ENCODE data around the gene ZBED4.

DNA sequence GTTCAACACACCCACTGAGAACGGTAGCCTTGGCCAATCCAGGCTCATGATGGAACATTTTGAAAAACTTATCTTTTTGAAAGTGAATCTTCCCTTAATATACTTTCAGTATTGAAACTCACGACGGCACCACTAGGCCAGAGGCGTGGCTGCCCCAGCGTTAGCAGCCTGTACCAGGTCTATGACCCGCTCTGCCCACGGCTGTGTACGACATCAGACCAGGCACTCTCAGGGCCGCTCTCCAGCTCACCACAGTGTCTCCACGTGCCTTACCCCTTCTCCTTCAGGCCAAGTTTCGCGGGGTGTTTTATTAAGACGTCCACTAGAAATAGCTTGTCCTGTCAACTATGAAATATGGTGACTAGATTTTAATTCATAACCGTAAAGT is 33.4 kb downstream of the ZBED4 start:
- TF ChIP-seq POLR2A (IDR thresholded peaks at IDR 0.05; ENCODE audit: borderline replicate concordance, extremely low read depth, insufficient read depth, insufficient read length) (no peak), EZH2 (IDR thresholded peaks at IDR 0.05) (no peak)
- TF ChIP-seq, protein P1, sequence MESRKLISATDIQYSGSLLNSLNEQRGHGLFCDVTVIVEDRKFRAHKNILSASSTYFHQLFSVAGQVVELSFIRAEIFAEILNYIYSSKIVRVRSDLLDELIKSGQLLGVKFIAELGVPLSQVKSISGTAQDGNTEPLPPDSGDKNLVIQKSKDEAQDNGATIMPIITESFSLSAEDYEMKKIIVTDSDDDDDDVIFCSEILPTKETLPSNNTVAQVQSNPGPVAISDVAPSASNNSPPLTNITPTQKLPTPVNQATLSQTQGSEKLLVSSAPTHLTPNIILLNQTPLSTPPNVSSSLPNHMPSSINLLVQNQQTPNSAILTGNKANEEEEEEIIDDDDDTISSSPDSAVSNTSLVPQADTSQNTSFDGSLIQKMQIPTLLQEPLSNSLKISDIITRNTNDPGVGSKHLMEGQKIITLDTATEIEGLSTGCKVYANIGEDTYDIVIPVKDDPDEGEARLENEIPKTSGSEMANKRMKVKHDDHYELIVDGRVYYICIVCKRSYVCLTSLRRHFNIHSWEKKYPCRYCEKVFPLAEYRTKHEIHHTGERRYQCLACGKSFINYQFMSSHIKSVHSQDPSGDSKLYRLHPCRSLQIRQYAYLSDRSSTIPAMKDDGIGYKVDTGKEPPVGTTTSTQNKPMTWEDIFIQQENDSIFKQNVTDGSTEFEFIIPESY (IDR thresholded peaks at IDR 0.05; ENCODE audit: extremely low read depth, insufficient replicate concordance, low read length) = no peak
- TF ChIP-seq, protein P2, sequence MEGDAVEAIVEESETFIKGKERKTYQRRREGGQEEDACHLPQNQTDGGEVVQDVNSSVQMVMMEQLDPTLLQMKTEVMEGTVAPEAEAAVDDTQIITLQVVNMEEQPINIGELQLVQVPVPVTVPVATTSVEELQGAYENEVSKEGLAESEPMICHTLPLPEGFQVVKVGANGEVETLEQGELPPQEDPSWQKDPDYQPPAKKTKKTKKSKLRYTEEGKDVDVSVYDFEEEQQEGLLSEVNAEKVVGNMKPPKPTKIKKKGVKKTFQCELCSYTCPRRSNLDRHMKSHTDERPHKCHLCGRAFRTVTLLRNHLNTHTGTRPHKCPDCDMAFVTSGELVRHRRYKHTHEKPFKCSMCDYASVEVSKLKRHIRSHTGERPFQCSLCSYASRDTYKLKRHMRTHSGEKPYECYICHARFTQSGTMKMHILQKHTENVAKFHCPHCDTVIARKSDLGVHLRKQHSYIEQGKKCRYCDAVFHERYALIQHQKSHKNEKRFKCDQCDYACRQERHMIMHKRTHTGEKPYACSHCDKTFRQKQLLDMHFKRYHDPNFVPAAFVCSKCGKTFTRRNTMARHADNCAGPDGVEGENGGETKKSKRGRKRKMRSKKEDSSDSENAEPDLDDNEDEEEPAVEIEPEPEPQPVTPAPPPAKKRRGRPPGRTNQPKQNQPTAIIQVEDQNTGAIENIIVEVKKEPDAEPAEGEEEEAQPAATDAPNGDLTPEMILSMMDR (IDR thresholded peaks at IDR 0.05 in 2 of 3, conservative IDR thresholded peaks at IDR 0.05 in 1 of 3; ENCODE audit: borderline replicate concordance in 1 of 3, insufficient read depth in 1 of 3, low read depth in 2 of 3, low read length in 2 of 3) = no peak
